ENCODE measurements around the gene NUDT5. TPM values are rescaled to one million over a fixed set of nuclear protein-coding genes. Genes with fewer than 3 reads are reported as not detected.

NUDT5 gene
- total and polyA plus RNA-seq, 4 donors, result 40.6 to 54.7 (median 51.1) TPM

DNA sequence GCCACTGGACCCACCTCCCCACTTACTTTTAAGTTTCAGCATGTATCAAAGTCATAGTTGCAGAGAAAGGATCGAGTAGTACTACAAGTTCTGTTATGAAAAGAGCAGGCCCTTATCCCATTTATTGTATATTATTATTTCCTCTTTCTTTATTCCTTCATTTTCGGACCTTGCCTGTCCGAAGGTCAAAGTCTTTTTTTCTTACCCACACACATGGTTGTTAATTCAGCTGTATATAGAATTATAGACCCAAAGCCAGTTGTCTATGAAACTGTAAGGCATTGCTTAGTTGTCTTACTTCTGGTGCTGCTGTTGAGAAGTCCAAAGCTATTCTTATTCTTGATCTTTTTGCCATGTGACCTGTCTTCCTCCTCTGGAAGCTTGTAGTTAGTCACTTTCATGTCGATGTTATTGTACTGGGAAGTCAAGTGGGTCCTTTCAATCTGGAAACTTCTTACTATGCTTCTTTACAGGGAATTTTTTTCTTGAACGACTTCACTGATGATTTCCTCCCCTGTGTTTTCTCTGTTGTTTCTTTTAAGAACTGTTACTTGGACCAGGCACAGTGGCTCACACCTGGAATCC is 8.3 kb downstream of the NUDT5 start:
- H3K9ac ChIP-seq (ENCODE audit: insufficient read depth in 1 of 2, low read length in 2 of 2), result no peak overlapping the region
- no peaks in the 10 kb centered on the region for H3K9me3 ChIP-seq (ENCODE audit: control insufficient read depth in 4 of 4, insufficient read depth in 3 of 4, low read length in 3 of 4)
- no peak overlapping the region for H3K4me3 ChIP-seq
- no peaks in the 10 kb centered on the region for H3K27me3 ChIP-seq (ENCODE audit: control insufficient read depth in 3 of 3, insufficient read depth in 3 of 3, low read length in 2 of 3)
- TF ChIP-seq, protein P1, sequence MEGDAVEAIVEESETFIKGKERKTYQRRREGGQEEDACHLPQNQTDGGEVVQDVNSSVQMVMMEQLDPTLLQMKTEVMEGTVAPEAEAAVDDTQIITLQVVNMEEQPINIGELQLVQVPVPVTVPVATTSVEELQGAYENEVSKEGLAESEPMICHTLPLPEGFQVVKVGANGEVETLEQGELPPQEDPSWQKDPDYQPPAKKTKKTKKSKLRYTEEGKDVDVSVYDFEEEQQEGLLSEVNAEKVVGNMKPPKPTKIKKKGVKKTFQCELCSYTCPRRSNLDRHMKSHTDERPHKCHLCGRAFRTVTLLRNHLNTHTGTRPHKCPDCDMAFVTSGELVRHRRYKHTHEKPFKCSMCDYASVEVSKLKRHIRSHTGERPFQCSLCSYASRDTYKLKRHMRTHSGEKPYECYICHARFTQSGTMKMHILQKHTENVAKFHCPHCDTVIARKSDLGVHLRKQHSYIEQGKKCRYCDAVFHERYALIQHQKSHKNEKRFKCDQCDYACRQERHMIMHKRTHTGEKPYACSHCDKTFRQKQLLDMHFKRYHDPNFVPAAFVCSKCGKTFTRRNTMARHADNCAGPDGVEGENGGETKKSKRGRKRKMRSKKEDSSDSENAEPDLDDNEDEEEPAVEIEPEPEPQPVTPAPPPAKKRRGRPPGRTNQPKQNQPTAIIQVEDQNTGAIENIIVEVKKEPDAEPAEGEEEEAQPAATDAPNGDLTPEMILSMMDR (IDR thresholded peaks at IDR 0.05; ENCODE audit: control extremely low read depth, extremely low read depth), result no peak
- H3K4me1 ChIP-seq (ENCODE audit: control insufficient read depth in 5 of 5, insufficient read depth in 5 of 5, low read length in 5 of 5), result no peaks in the 10 kb centered on the region
- H3K27ac ChIP-seq (ENCODE audit: low read depth in 1 of 2, low read length in 1 of 2), result no peak overlapping the region
- no peak for ATAC-seq (ENCODE audit: insufficient read depth, low FRiP score)
- no peak for DNase-seq
- 85 to 89% methylated on average over 5 of the region's 5 CpGs for WGBS, 2 donors
- H3K36me3 ChIP-seq (ENCODE audit: control insufficient read depth in 4 of 4, insufficient read depth in 4 of 4, low read length in 4 of 4), result peaks cover 7 to 16% (median 9%) of the 10 kb centered on the region in 4 donors

DNA sequence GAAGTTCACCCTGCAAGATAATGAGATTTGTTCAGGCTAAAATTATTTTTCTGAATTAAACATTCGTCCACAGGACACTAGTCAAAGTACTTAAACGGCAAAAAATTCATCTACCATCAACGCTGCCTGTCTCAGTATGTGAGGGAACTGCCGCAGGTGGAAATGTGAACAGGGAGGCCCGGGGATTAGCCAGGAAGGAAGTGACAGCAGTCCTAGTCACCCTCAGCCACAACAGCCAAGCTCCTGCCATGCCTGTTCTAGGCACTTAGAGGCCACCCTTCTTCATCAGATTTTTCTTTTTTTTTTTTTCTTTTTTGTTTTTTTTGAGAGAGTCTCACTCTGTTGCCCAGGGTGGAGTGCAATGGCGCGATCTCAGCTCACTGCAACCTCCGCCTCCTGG is 9.4 kb downstream of the NUDT5 start:
- H3K4me3 ChIP-seq, result no peak overlapping the region
- no peaks in the 10 kb centered on the region for H3K9me3 ChIP-seq (ENCODE audit: control insufficient read depth in 4 of 4, insufficient read depth in 3 of 4, low read length in 3 of 4)
- WGBS, 2 donors, result 67 to 75% methylated on average over 8 of the region's 8 CpGs
- no peak overlapping the region for H3K9ac ChIP-seq (ENCODE audit: insufficient read depth in 1 of 2, low read length in 2 of 2)
- peaks cover 3 to 16% (median 11%) of the 10 kb centered on the region in 4 donors for H3K36me3 ChIP-seq (ENCODE audit: control insufficient read depth in 4 of 4, insufficient read depth in 4 of 4, low read length in 4 of 4)
- no peaks in the 10 kb centered on the region for H3K4me1 ChIP-seq (ENCODE audit: control insufficient read depth in 5 of 5, insufficient read depth in 5 of 5, low read length in 5 of 5)
- H3K27ac ChIP-seq (ENCODE audit: low read depth in 1 of 2, low read length in 1 of 2), result no peak overlapping the region
- ATAC-seq (ENCODE audit: insufficient read depth, low FRiP score) (no peak), DNase-seq (no peak)
- H3K27me3 ChIP-seq (ENCODE audit: control insufficient read depth in 3 of 3, insufficient read depth in 3 of 3, low read length in 2 of 3), result no peaks in the 10 kb centered on the region
- TF ChIP-seq, protein P1 (IDR thresholded peaks at IDR 0.05; ENCODE audit: control extremely low read depth, extremely low read depth), result no peak

DNA sequence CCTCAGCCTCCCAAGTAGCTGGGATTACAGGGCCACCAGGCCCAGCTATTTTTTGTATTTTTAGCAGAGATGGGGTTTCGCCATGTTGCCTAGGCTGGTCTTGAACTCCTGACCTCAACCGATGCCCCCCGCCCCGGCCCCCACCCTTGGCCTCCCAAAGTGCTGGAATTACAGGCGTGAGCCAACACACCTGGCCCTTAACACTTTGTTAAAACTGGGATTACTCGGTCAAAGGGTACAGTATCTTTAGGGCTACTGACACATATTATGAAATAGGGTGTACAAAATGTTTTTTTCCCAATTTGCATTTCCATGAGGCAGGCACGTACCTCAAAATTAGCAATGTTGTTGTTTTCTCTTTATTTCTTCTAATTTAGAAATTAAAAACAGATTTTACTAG is 11.5 kb downstream of the NUDT5 start:
- Histone ChIP-seq H3K9me3 (ENCODE audit: control insufficient read depth in 4 of 4, insufficient read depth in 3 of 4, low read length in 3 of 4) (no peaks in the 10 kb centered on the region), H3K4me3 (no peak overlapping the region), H3K36me3 (ENCODE audit: control insufficient read depth in 4 of 4, insufficient read depth in 4 of 4, low read length in 4 of 4) (peaks cover 3 to 20% (median 15%) of the 10 kb centered on the region in 4 donors), H3K27me3 (ENCODE audit: control insufficient read depth in 3 of 3, insufficient read depth in 3 of 3, low read length in 2 of 3) (no peaks in the 10 kb centered on the region), H3K4me1 (ENCODE audit: control insufficient read depth in 5 of 5, insufficient read depth in 5 of 5, low read length in 5 of 5) (no peaks in the 10 kb centered on the region), H3K27ac (ENCODE audit: low read depth in 1 of 2, low read length in 1 of 2) (no peak overlapping the region), H3K9ac (ENCODE audit: insufficient read depth in 1 of 2, low read length in 2 of 2) (no peak overlapping the region)
- no peak for ATAC-seq (ENCODE audit: insufficient read depth, low FRiP score)
- TF ChIP-seq, protein P1 (IDR thresholded peaks at IDR 0.05; ENCODE audit: control extremely low read depth, extremely low read depth), result no peak
- DNase-seq, result no peak
- 95 to 97% methylated on average over 7 of the region's 7 CpGs for WGBS, 2 donors

All from lung (tissue), 12 donors.